H1 (cell line): ENCODE measurements around the gene SNX2. TPM values are rescaled to one million over a fixed set of nuclear protein-coding genes. Genes with fewer than 3 reads are reported as not detected.

ENCODE experiments used
- CTCF ChIA-PET: fragments of 300-600 bp; sonication (Branson Sonifier 250); formaldehyde crosslinking; loops from one replicate; lab custom pipeline; 2021; ENCODE audit not compliant: partially characterized antibody; lab: Charles Lee
- POLR2A ChIA-PET: fragments of 300-600 bp; sonication (Branson Sonifier 250); formaldehyde crosslinking; loops from one replicate; lab custom pipeline; 2021; ENCODE audit warnings: inconsistent platforms; ENCODE audit not compliant: partially characterized antibody; lab: Charles Lee
- DNase-seq, 2 experiments: peaks; one replicate each; pipeline versions ENCODE4 v3.0.0 to v3.0.0-alpha.2; 2010 to 2022; ENCODE audit warnings: low spot score in 2 of 2, low read depth in 1 of 2, mixed read lengths in 1 of 2
- FAIRE-seq: peaks from 2 replicates; lab custom pipeline; 2011; peaks lifted over from hg19 to GRCh38; lab: Jason Lieb, UNC
- H2AFZ ChIP-seq: 2 replicates; pipeline ENCODE4 v1.8.1; 2012; ENCODE audit warnings: low read length, inconsistent platforms
- H2AK5ac ChIP-seq: 2 replicates; pipeline ENCODE4 v1.6.1; 2013; ENCODE audit warnings: low read depth, low read length
- H2BK120ac ChIP-seq: replicated peaks from 2 replicates; pipeline ENCODE3; 2013; ENCODE audit warnings: low read depth, low read length, inconsistent platforms
- H2BK12ac ChIP-seq: 2 replicates; pipeline ENCODE4 v1.6.1; 2013; ENCODE audit warnings: low read depth, low read length
- H2BK15ac ChIP-seq: 2 replicates; pipeline ENCODE4 v1.6.1; 2013; ENCODE audit warnings: low read length
- H2BK20ac ChIP-seq: 2 replicates; pipeline ENCODE4 v1.6.1; 2013; ENCODE audit warnings: low read length
- H2BK5ac ChIP-seq: 2 replicates; pipeline ENCODE4 v1.6.1; 2013; ENCODE audit warnings: low read depth, low read length
- H3K14ac ChIP-seq: 2 replicates; pipeline ENCODE4 v1.6.1; 2013; ENCODE audit warnings: inconsistent platforms; ENCODE audit not compliant: insufficient read length
- H3K18ac ChIP-seq: 2 replicates; pipeline ENCODE4 v1.6.1; 2013; ENCODE audit warnings: low read length; ENCODE audit errors: extremely low read depth
- H3K23ac ChIP-seq: 2 replicates; pipeline ENCODE4 v1.6.1; 2013; ENCODE audit warnings: inconsistent platforms; ENCODE audit not compliant: insufficient read length
- H3K23me2 ChIP-seq: 2 replicates; pipeline ENCODE4 v1.6.1; 2013; ENCODE audit warnings: low read depth, low read length
- H3K27ac ChIP-seq: 2 replicates; pipeline ENCODE4 v1.6.1; 2011; ENCODE audit warnings: low read depth, low read length, inconsistent platforms
- H3K27me3 ChIP-seq, 4 experiments: replicated peaks in 1 of 4; 1 replicate in 1 of 4; 2 replicates in 3 of 4; pipeline versions ENCODE4 v1.6.1 to v1.8.1; 2011 to 2013; ENCODE audit warnings: low read length in 3 of 4, mild to moderate bottlenecking in 3 of 4, inconsistent platforms in 2 of 4, mixed read lengths in 2 of 4, moderate library complexity in 1 of 4; ENCODE audit not compliant: control insufficient read depth in 3 of 4, insufficient read depth in 3 of 4; ENCODE audit errors: extremely low read depth in 1 of 4
- H3K36me3 ChIP-seq, 4 experiments: 2 replicates each; pipeline versions ENCODE4 v1.6.1 to v1.8.1; 2011 to 2013; ENCODE audit warnings: mild to moderate bottlenecking in 4 of 4, low read length in 3 of 4, moderate library complexity in 2 of 4, control low read depth in 1 of 4, inconsistent platforms in 1 of 4; ENCODE audit not compliant: insufficient read depth in 4 of 4, control insufficient read depth in 2 of 4
- H3K4ac ChIP-seq: replicated peaks from 2 replicates; pipeline ENCODE3; 2013; ENCODE audit warnings: low read length, low read depth, mixed read lengths, inconsistent platforms; ENCODE audit not compliant: insufficient read length
- H3K4me1 ChIP-seq, 4 experiments: replicated peaks in 1 of 4; 1 replicate in 1 of 4; 2 replicates in 3 of 4; pipeline versions ENCODE4 v1.6.1 to v1.8.1; 2011 to 2013; ENCODE audit warnings: low read length in 3 of 4, inconsistent platforms in 2 of 4, mixed read lengths in 1 of 4; ENCODE audit not compliant: insufficient read depth in 4 of 4, control insufficient read depth in 3 of 4
- H3K4me2 ChIP-seq, 2 experiments: 2 replicates each; pipeline versions ENCODE4 v1.6.1 to v1.8.1; 2011 to 2013; ENCODE audit warnings: low read depth in 2 of 2, low read length in 2 of 2, control low read depth in 1 of 2, inconsistent platforms in 1 of 2, mild to moderate bottlenecking in 1 of 2; ENCODE audit not compliant: insufficient read depth in 1 of 2
- H3K4me3 ChIP-seq, 4 experiments: fragments of 200-600, 300-600 bp in 1 of 4; sonication (generic), shearing (Covaris generic), sonication (Bioruptor Twin) in 1 of 4; 2 replicates each; pipeline versions ENCODE4 v1.5.1 to v1.8.1; 2011 to 2016; ENCODE audit warnings: low read length in 4 of 4, low read depth in 3 of 4, control low read depth in 2 of 4, inconsistent platforms in 2 of 4, mild to moderate bottlenecking in 2 of 4, mixed read lengths in 1 of 4, moderate library complexity in 1 of 4; ENCODE audit not compliant: insufficient read depth in 2 of 4; ENCODE audit errors: extremely low read depth in 1 of 4
- H3K56ac ChIP-seq: replicated peaks from 2 replicates; pipeline ENCODE3; 2013; ENCODE audit warnings: low read depth, mild to moderate bottlenecking, mixed read lengths, low read length, inconsistent platforms; ENCODE audit not compliant: insufficient read length
- H3K79me1 ChIP-seq: 2 replicates; pipeline ENCODE4 v1.6.1; 2013; ENCODE audit warnings: low read depth, low read length, control low read depth
- H3K79me2 ChIP-seq, 2 experiments: 2 replicates each; pipeline versions ENCODE4 v1.6.1 to v1.8.1; 2012 to 2013; ENCODE audit warnings: low read length in 2 of 2, mild to moderate bottlenecking in 2 of 2, inconsistent platforms in 1 of 2; ENCODE audit not compliant: insufficient read depth in 2 of 2, control insufficient read depth in 1 of 2
- H3K9ac ChIP-seq, 4 experiments: replicated peaks in 1 of 4; 1 replicate in 1 of 4; 2 replicates in 3 of 4; pipeline versions ENCODE4 v1.6.1 to v1.8.1; 2011 to 2013; ENCODE audit warnings: low read depth in 3 of 4, low read length in 3 of 4, control low read depth in 2 of 4, mild to moderate bottlenecking in 2 of 4, moderate library complexity in 2 of 4, inconsistent platforms in 1 of 4; ENCODE audit errors: extremely low read depth in 1 of 4
- H3K9me3 ChIP-seq, 2 experiments: 2 replicates each; pipeline versions ENCODE4 v1.6.1 to v1.8.1; 2012 to 2013; ENCODE audit warnings: mild to moderate bottlenecking in 2 of 2, moderate library complexity in 2 of 2, control low read depth in 1 of 2, inconsistent platforms in 1 of 2, low read depth in 1 of 2, low read length in 1 of 2, mixed read lengths in 1 of 2; ENCODE audit not compliant: insufficient read depth in 2 of 2
- H4K20me1 ChIP-seq, 2 experiments: replicated peaks in 1 of 2; 2 replicates each; pipeline versions ENCODE3 to v1.8.1; 2011 to 2013; ENCODE audit warnings: inconsistent platforms in 2 of 2, low read length in 2 of 2, mild to moderate bottlenecking in 1 of 2; ENCODE audit not compliant: insufficient read depth in 2 of 2, control insufficient read depth in 1 of 2
- H4K5ac ChIP-seq: 2 replicates; pipeline ENCODE4 v1.6.1; 2013; ENCODE audit warnings: low read length, low read depth, mixed read lengths, inconsistent platforms; ENCODE audit not compliant: insufficient read length
- H4K8ac ChIP-seq: 2 replicates; pipeline ENCODE4 v1.8.0; 2013; ENCODE audit warnings: mild to moderate bottlenecking, moderate library complexity, low read length, inconsistent platforms; ENCODE audit not compliant: insufficient read depth; ENCODE audit errors: extremely low read depth
- H4K91ac ChIP-seq: replicated peaks from 2 replicates; pipeline ENCODE3; 2013; ENCODE audit warnings: low read length, mixed read lengths, inconsistent platforms; ENCODE audit not compliant: insufficient read length
- WGBS, 2 experiments: shearing (Covaris generic) in 1 of 2; methylation state at CpG; one replicate each; pipeline versions ENCODE4 v1.1.6 to v1.1.7; 2013 to 2015; ENCODE audit warnings: low lambda C conversion rate in 2 of 2, mixed read lengths in 2 of 2, inconsistent platforms in 1 of 2, low coverage in 1 of 2, missing lambda C conversion rate in 1 of 2; ENCODE audit not compliant: insufficient replicate concordance in 2 of 2, insufficient coverage in 1 of 2, insufficient read length in 1 of 2; ENCODE audit errors: extremely low coverage in 1 of 2, missing lambda C conversion rate in 1 of 2; 5-methylcytosine and 5-hydroxymethylcytosine counted together
- polyA plus RNA-seq, 7 experiments: library from polyadenylated mRNA; depleted of rRNA in 3 of 7; stranded (reverse) in 5 of 7; unstranded in 2 of 7; fragments of >200 nt in 5 of 7; fragments of 200-250 nt in 2 of 7; gene quantifications; 1 replicate in 5 of 7; 2 replicates in 1 of 7; 4 replicates in 1 of 7; pipeline versions ENCODE4 v1.2.1 to v1.2.3, GENCODE V29; 2011 to 2013; ENCODE audit warnings: missing spikeins in 2 of 7, mixed read lengths in 2 of 7
- total RNA-seq: library from RNA; stranded (reverse); fragmentation: NEBNext Ultra II Directional; extraction: Animal tissue kit (Norgen Biotek cat#: 25700); gene quantifications from 2 replicates; pipeline ENCODE4 v1.2.1, GENCODE V29; 2021

Gene SNX2
- total and polyA plus RNA-seq, 2 of the 8 experiments (the other 6 are each of a cell fraction or from before 2014, with no cell fraction given), result 51.0 to 61.2 TPM

- Histone ChIP-seq H3K27ac (no peak overlapping the region), H3K56ac (no peak overlapping the region), H3K79me1 (no peaks in the 10 kb centered on the region; the same call in 1 of the 2 replicates), H3K14ac (no peak overlapping the region), H2BK12ac (no peak overlapping the region), H3K27me3 (no peaks in the 10 kb centered on the region), H4K20me1 (no peaks in the 10 kb centered on the region), H3K9ac (no peak overlapping the region), H2BK5ac (no peak overlapping the region), H4K5ac (no peak overlapping the region), H3K23ac (no peak overlapping the region), H3K23me2 (peaks cover 3% of the 10 kb centered on the region), H4K91ac (no peak overlapping the region), H2AFZ (no peak overlapping the region), H3K4me3 (no peak overlapping the region), H3K4ac (no peak overlapping the region), H2BK120ac (no peak overlapping the region), H3K36me3 (no peaks in the 10 kb centered on the region; a peak in 1 of 8 replicates), H4K8ac (no peak overlapping the region), H3K4me1 (peaks cover 0 to 2% (median 0%) of the 10 kb centered on the region in 4 experiments; a peak in 1 of 7 replicates), H3K79me2 (peaks cover 4 to 71% of the 10 kb centered on the region in 2 experiments; a peak in 3 of 4 replicates), H2BK20ac (no peak overlapping the region), H2BK15ac (no peak overlapping the region), H3K4me2 (no peak overlapping the region), H2AK5ac (no peak overlapping the region), H3K9me3 (no peaks in the 10 kb centered on the region), H3K18ac (no peak overlapping the region)
- 94% methylated on average over 4 of the region's 4 CpGs; no CpG with 5 or more reads in 1 of the 2 experiments for WGBS, 2 experiments
- CTCF ChIA-PET, result interaction anchor here (1.0 kb wide), 1 partner anchor 262 kb away, joined by 3 read pairs; no protein-coding TSS in a partner anchor
- POLR2A ChIA-PET, result no interaction called here
- FAIRE-seq, result no peak
- DNase-seq, result no peak
These were observed 3.3 kb downstream of the SNX2 start for GRCh38 chr5:122778157-122778556.
